K562 treated with DMSO at 1 percent for 24 hours (cell line): ENCODE data around the gene BIK. TPM values are rescaled to one million over a fixed set of nuclear protein-coding genes. Genes with fewer than 3 reads are reported as not detected.

Experiments used
- total RNA-seq: library from RNA; unstranded; fragments of 300-600 nt; gene quantifications from 2 replicates; pipeline ENCODE4 v1.2.3, GENCODE V29; 2022; ENCODE audit warnings: low read depth; ENCODE audit not compliant: insufficient read depth

The BIK gene
- 1.3 TPM in 1 of 2 replicates, not detected in the other for total RNA-seq

DNA sequence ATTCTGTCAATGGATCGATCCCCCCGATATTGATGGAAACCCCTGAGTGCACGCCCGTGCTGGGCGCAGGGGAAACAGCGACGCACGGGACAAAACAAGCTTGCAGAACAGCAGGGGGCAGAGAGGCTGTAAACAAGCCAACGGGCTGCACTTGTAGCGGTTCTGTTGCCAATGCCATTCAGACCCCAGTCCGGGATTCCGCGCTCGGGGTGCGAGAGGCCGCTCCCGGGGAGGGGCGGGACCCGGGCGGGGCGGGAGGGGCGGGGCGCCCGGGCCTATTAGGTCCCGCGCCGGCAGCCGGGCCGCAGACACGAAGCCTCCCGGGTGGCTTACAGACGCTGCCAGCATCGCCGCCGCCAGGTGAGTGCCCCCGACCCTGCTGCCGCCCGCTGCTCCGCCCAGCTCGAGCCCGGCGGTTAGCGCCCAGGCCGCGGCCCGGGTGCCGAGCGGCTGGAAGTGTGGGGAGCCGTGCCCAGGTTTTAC, at the start of gene BIK:
BIK (plus strand) TSS at position 307 of the 483 bp plus-strand sequence. CDS start 13,273 bp downstream, outside the sequence.

DNA sequence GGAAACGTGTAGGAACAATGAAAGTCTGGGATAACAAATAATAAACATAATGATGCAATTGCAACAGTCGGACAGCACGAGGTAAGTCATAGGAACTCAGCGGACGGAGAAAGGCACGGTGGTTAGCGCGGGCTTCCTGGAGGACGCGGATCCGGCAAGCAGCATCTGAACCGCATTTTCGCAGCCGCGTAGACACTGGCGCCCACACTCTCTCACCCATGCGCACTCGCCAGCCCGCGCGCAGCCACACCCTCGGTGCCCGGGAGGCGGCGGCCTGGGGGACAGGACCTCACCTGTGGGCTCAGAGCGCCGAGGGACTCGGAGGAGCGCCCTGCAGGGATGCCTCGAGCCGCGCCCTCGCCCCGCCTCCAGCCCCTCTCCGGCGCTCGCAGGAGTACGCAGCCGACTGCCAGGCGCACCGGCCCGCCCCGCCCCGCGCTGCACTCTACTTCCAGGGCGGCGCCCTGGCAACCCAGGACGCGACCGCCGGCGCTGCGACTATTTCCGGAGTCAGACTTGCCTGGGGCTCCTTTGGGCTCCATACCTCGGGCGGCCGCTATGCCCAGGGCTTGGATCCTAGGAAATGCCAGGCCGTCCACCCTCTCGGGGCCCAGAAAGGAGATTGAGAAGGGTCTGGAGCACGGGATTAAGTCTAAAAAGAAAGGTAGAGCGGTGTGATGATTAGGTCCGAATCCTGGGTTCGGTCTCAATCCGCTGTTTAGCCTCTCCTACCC, 21.4 kb upstream of the BIK start, which contains the start of gene TTLL1:
TTLL1 (minus strand) TSS at position 408 of the 734 bp plus-strand sequence. CDS start 13,805 bp downstream, outside the sequence.

GRCh38 chr22:43142880-43143562, 32.5 kb downstream of the BIK start, which contains the start of gene MCAT:
TSS of gene MCAT (minus strand) at chr22:43143398. CDS start at chr22:43143348, 50 bp downstream.

DNA sequence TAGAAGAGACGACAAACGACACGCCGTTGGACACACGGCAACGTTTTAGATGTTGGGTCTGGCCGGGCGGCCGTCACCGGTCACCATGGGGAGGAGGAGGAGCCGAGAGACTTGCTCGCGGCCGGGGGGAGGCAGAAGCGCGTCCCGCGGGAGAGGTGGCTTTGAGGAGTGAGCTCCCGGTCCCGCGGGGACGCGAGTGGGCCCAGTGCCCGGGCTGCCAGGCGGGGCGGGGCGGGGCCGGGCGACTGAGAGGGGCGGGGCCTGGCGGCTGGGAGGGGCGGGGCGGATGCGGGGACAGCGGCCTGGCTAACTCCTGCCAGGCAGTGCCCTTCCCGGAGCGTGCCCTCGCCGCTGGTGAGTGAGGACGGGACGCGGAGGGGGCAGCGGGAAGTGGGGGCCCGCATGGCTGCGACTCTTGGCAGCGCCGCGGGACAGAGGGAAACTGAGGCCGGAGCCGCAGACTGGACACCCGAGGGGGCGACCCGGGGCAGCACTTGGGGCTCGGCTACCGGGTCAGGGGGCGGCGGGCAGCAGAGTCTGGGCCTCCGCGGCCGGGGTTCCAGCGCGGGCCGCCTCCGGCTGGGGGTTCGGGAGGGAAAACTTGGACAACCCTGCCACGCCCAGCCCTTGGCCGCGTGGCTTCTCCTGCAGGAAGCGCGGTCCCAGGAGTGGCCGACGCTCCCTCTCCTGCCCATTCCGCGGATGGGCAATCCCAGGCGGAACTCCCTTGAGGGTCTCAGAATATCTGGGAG, 40.9 kb downstream of the BIK start, which contains the start of gene TSPO:
TSPO (plus strand) TSS at position 309 of the 752 bp plus-strand sequence. CDS start 7,680 bp downstream, outside the sequence.

Other genes starting within 250 kb of the BIK start
- gene PACSIN2, start 95.6 kb upstream of the BIK start, total RNA-seq, result 61.1 and 64.9 TPM in 2 replicates
- 2.5 and 2.7 TPM in 2 replicates for gene TTLL1, start 21.4 kb upstream of the BIK start, total RNA-seq
- 20.0 and 25.5 TPM in 2 replicates for gene MCAT, start 32.6 kb downstream of the BIK start, total RNA-seq
- 104 and 123 TPM in 2 replicates for gene TSPO, start 40.8 kb downstream of the BIK start, total RNA-seq
- 90.8 and 98.2 TPM in 2 replicates for gene TTLL12, start 76.4 kb downstream of the BIK start, total RNA-seq
- 0.02 TPM in 1 of 2 replicates, not detected in the other for gene SCUBE1, start 232.6 kb downstream of the BIK start, total RNA-seq